PC-9 (cell line): Measurements from ENCODE around the gene NPM3. TPM values are rescaled to one million over a fixed set of nuclear protein-coding genes. Genes with fewer than 3 reads are reported as not detected.

ENCODE experiments used
- BruUV-seq: library from RNA; stranded (reverse); fragments of 400-500 nt; replicated peaks from 2 replicates; lab custom pipeline; 2021; lab: Mats Ljungman, UMichigan
- CTCF ChIA-PET: fragments of 300-600 bp; sonication (Branson Sonifier 250); formaldehyde crosslinking; loops from one replicate; lab custom pipeline; 2022; ENCODE audit warnings: antibody characterized with exemption; lab: Charles Lee
- POLR2A ChIA-PET: fragments of 300-600 bp; sonication (Branson Sonifier 250); formaldehyde crosslinking; loops from one replicate; lab custom pipeline; 2022; ENCODE audit warnings: antibody characterized with exemption; ENCODE audit not compliant: unreplicated experiment; lab: Charles Lee
- DNase-seq, 2 experiments: peaks; one replicate each; pipeline versions ENCODE4 v3.0.0 to v3.0.0-alpha.2; 2015 to 2022; ENCODE audit warnings: mixed read lengths in 1 of 2
- H2AFZ ChIP-seq: fragments of 200-600 bp; sonication (generic); 2 replicates; pipeline ENCODE4 v1.8.1; 2017; ENCODE audit warnings: antibody characterized with exemption
- H3F3A ChIP-seq: fragments of 200-600 bp; sonication (generic); 2 replicates; pipeline ENCODE4 v1.8.1; 2017; ENCODE audit warnings: antibody characterized with exemption, mild to moderate bottlenecking, low read depth; ENCODE audit not compliant: insufficient read depth
- H3K27ac ChIP-seq: fragments of 200-600 bp; sonication (generic); 2 replicates; pipeline ENCODE4 v1.6.1; 2016; ENCODE audit warnings: mixed run types
- H3K27me3 ChIP-seq: fragments of 200-600 bp; sonication (generic); 2 replicates; pipeline ENCODE4 v1.6.1; 2016; ENCODE audit warnings: low read depth, mixed run types; ENCODE audit not compliant: insufficient read depth
- H3K36me3 ChIP-seq: fragments of 200-600 bp; sonication (generic); 2 replicates; pipeline ENCODE4 v1.6.1; 2016; ENCODE audit warnings: low read depth, mixed run types
- H3K4me1 ChIP-seq: fragments of 200-600 bp; sonication (generic); replicated peaks from 2 replicates; pipeline ENCODE4 v1.6.1; 2016; ENCODE audit warnings: mixed run types; ENCODE audit not compliant: insufficient read depth
- H3K4me2 ChIP-seq: fragments of 200-600 bp; sonication (generic); 2 replicates; pipeline ENCODE4 v1.6.1; 2017; ENCODE audit warnings: mixed run types
- H3K4me3 ChIP-seq: fragments of 200-600 bp; sonication (generic); 2 replicates; pipeline ENCODE4 v1.6.1; 2016; ENCODE audit warnings: mixed run types
- H3K79me2 ChIP-seq: fragments of 200-600 bp; sonication (generic); 2 replicates; pipeline ENCODE4 v1.6.1; 2017; ENCODE audit warnings: low read depth, mixed run types
- H3K9me2 ChIP-seq: fragments of 200-600 bp; sonication (generic); 2 replicates; pipeline ENCODE4 v1.8.1; 2017; ENCODE audit warnings: mild to moderate bottlenecking; ENCODE audit not compliant: insufficient read depth
- H3K9me3 ChIP-seq: fragments of 200-600 bp; sonication (generic); 2 replicates; pipeline ENCODE4 v1.8.1; 2016; ENCODE audit warnings: low read depth; ENCODE audit not compliant: insufficient read depth
- H4K20me1 ChIP-seq: fragments of 200-600 bp; sonication (generic); 2 replicates; pipeline ENCODE4 v1.8.1; 2017; ENCODE audit not compliant: insufficient read depth
- CTCF ChIP-seq: fragments of 200-600 bp; sonication (generic); conservative IDR thresholded peaks from 2 replicates; pipeline ENCODE4 v1.6.1; 2017; ENCODE audit warnings: mixed run types, antibody characterized with exemption, mild to moderate bottlenecking, moderate library complexity
- EZH2 ChIP-seq: fragments of 200-600 bp; sonication (generic); IDR thresholded peaks from 2 replicates; pipeline ENCODE4 v1.8.0; 2017; ENCODE audit warnings: antibody characterized with exemption, low read depth
- intact Hi-C: fragments of 100-400 bp; cut with micrococcal nuclease; formaldehyde crosslinking; loops from one replicate; pipeline ENCODE4 v1.10.0; 2022; ENCODE audit not compliant: unreplicated experiment
- total RNA-seq: library from RNA; stranded (reverse); gene quantifications from 2 replicates; pipeline ENCODE4 v1.2.3, GENCODE V29; 2021

Gene NPM3
- total RNA-seq, 1 experiment from 2014 or later: 36.1 TPM

GRCh38 chr10:101760510-101760909, 22.7 kb downstream of the NPM3 start:
- Histone ChIP-seq H3K9me3 (no peaks in the 10 kb centered on the region), H3K27ac (no peak overlapping the region), H3F3A (no peaks in the 10 kb centered on the region), H2AFZ (no peak overlapping the region), H3K36me3 (no peaks in the 10 kb centered on the region), H3K4me2 (no peak overlapping the region), H3K4me1 (no peaks in the 10 kb centered on the region), H3K4me3 (no peak overlapping the region), H3K9me2 (no peaks in the 10 kb centered on the region), H3K27me3 (no peaks in the 10 kb centered on the region), H4K20me1 (no peaks in the 10 kb centered on the region), H3K79me2 (no peaks in the 10 kb centered on the region)
- intact Hi-C loops: no loop called here
- TF ChIP-seq EZH2 (no peak), CTCF (no peak)
- DNase-seq: no peak
- no TSS peak for BruUV-seq
- ChIA-PET CTCF (no interaction called here), POLR2A (no interaction called here)

GRCh38 chr10:101759309-101760247, 23.7 kb downstream of the NPM3 start:
- no peak overlapping the region for H3K4me3 ChIP-seq
- ChIA-PET CTCF (no interaction called here), POLR2A (no interaction called here)
- no peaks in the 10 kb centered on the region for H3K9me2 ChIP-seq
- no peak overlapping the region for H3K27ac ChIP-seq
- H3K27me3 ChIP-seq: no peaks in the 10 kb centered on the region
- H3F3A ChIP-seq: no peaks in the 10 kb centered on the region
- no peaks in the 10 kb centered on the region for H4K20me1 ChIP-seq
- no peaks in the 10 kb centered on the region for H3K79me2 ChIP-seq
- BruUV-seq: no TSS peak
- no peaks in the 10 kb centered on the region for H3K36me3 ChIP-seq
- TF ChIP-seq CTCF: no peak
- no peak for TF ChIP-seq EZH2
- no peak overlapping the region for H2AFZ ChIP-seq
- H3K4me2 ChIP-seq: no peak overlapping the region
- intact Hi-C loops: no loop called here
- no peaks in the 10 kb centered on the region for H3K4me1 ChIP-seq
- H3K9me3 ChIP-seq: no peaks in the 10 kb centered on the region
- no peak for DNase-seq

GRCh38 chr10:101758858-101759257, 24.4 kb downstream of the NPM3 start:
- CTCF ChIA-PET: no interaction called here
- no peaks in the 10 kb centered on the region for H3K9me2 ChIP-seq
- BruUV-seq: no TSS peak
- H4K20me1 ChIP-seq: no peaks in the 10 kb centered on the region
- no peak overlapping the region for H3K4me2 ChIP-seq
- H3K9me3 ChIP-seq: no peaks in the 10 kb centered on the region
- POLR2A ChIA-PET: no interaction called here
- intact Hi-C loops: no loop called here
- no peak for TF ChIP-seq EZH2
- no peak for TF ChIP-seq CTCF
- no peaks in the 10 kb centered on the region for H3K4me1 ChIP-seq
- no peaks in the 10 kb centered on the region for H3F3A ChIP-seq
- H2AFZ ChIP-seq: no peak overlapping the region
- H3K79me2 ChIP-seq: no peaks in the 10 kb centered on the region
- H3K36me3 ChIP-seq: no peaks in the 10 kb centered on the region
- no peak for DNase-seq
- H3K27me3 ChIP-seq: no peaks in the 10 kb centered on the region
- no peak overlapping the region for H3K4me3 ChIP-seq
- no peak overlapping the region for H3K27ac ChIP-seq
